Prostate gland (tissue), 2 donors: ENCODE measurements around the gene LPAR1.

Experiments used
- CTCF ChIP-seq, 4 experiments: fragments of 200-600 bp in 2 of 4; fragments of 450-650 bp in 2 of 4; sonication (generic) in 2 of 4; IDR thresholded peaks; 1 replicate in 3 of 4; 2 replicates in 1 of 4; pipeline ENCODE4 v1.5.1; 2016 to 2019; ENCODE audit warnings: antibody characterized with exemption in 4 of 4, mild to moderate bottlenecking in 2 of 4, moderate library complexity in 2 of 4
- POLR2A ChIP-seq: fragments of 450-650 bp; IDR thresholded peaks from one replicate; pipeline ENCODE4 v1.6.1; 2016; ENCODE audit warnings: antibody characterized with exemption, mild to moderate bottlenecking
- POLR2AphosphoS5 ChIP-seq: sonication (generic); formaldehyde crosslinking; IDR thresholded peaks from one replicate; pipeline ENCODE4 v1.6.1; 2017; ENCODE audit warnings: antibody characterized with exemption

GRCh38 chr9:110871736-110872135 is 166.5 kb downstream of the LPAR1 start:
- no peak for TF ChIP-seq CTCF (IDR thresholded peaks at IDR 0.05)
- TF ChIP-seq POLR2A, result no peak
- no peak for TF ChIP-seq POLR2AphosphoS5
